Measurements from ENCODE around the gene TFG.

The TFG gene

DNA sequence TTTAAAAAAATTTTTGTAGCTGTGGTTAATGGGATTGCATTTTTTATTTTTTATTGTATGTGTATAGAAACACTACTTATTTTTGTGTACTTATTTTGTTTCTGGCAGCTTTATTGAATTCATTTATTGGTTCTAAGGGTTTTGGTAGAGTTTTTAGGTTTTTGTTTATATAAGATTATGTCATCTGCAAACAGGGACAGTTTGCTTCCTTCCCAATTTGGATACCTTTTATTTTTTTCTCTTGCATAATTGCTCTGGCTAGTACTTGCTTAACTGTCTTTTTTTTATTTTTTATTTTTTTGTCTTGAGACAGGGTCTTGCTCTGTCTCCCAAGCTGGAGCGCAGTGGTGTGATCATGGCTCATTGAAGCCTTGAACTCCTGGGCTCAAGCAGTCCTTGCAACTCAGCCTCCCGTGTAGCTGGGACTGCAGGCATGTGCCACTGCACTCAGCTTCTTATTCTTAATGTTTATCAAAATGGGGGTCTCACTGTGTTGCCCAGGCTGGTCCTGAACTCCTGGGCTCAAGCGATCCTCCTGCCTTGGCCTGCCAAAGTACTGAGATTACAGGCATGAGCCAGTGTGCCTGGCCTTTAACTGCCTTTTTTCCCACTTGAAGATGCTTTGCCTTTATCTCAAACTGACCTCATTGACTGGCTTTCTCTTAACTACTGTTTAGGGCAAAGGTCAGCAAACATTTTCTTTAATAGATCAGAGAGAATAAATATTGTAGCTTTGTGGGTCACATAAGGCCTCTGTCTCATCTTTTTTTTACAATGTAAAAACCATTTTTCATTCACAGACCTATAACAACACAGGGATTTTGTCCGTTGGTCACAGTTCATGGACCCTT is 8.6 kb downstream of the TFG start:
- 100% methylated on average over 3 of the region's 4 CpGs for WGBS (ENCODE audit: insufficient coverage)
- Histone ChIP-seq H3K4me1 (ENCODE audit: control extremely low read depth in 1 of 4, control insufficient read depth in 4 of 4, insufficient read depth in 4 of 4, low read length in 3 of 4) (no peaks in the 10 kb centered on the region), H3K4me3 (ENCODE audit: control insufficient read depth in 1 of 7, extremely low read depth in 1 of 7, insufficient read depth in 4 of 7, low read depth in 2 of 7, low read length in 6 of 7) (no peak overlapping the region), H3K9me3 (ENCODE audit: control extremely low read depth in 1 of 5, control insufficient read depth in 4 of 5, insufficient read depth in 2 of 5, low read depth in 1 of 5, low read length in 4 of 5) (no peaks in the 10 kb centered on the region), H3K27ac (ENCODE audit: insufficient read depth in 1 of 2, low read depth in 1 of 2, low read length in 2 of 2, poor library complexity in 1 of 2, severe bottlenecking in 2 of 2) (no peak overlapping the region), H3K27me3 (replicated peaks in 2 of 5; ENCODE audit: control insufficient read depth in 4 of 5, insufficient read depth in 5 of 5, low read length in 4 of 5) (no peaks in the 10 kb centered on the region), H3K36me3 (ENCODE audit: control insufficient read depth in 4 of 4, insufficient read depth in 4 of 4, low read length in 3 of 4) (peaks cover 27 to 80% (median 52%) of the 10 kb centered on the region in 4 experiments)
- ChIA-PET CTCF (interaction anchor here (0.6 to 1.6 kb wide), 4 partner anchors 10 to 885 kb away, joined by 3 to 5 read pairs (median 3); no protein-coding TSS in a partner anchor), POLR2A (interaction anchor here (0.6 kb wide), 1 partner anchor 8 kb away, joined by 3 read pairs; the partner anchor contains the start of gene TFG)
- DNase-seq, result no peak

DNA sequence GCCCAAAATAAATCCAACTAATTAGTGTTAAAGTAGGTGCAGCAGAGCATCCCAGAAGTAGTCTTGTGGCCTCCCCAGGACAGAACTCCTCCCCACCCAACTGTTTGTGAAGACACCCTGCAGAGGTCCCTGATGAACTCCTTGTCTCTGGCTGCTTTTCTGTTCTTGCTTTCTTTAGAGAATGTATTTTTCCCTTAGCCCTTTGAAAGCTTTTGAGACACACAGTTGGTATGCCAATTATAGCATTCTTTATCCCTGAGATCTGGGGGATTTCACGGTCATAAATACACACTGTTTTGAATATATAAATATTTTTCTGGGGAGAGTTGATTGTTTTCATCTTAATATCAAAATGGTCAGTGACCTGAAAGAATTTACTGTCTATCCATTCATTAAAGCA is 9.8 kb downstream of the TFG start:
- POLR2A ChIA-PET, result no interaction called here
- CTCF ChIA-PET, result interaction anchor here (1.6 kb wide), 1 partner anchor 24 kb away, joined by 5 read pairs; no protein-coding TSS in a partner anchor
- H3K27ac ChIP-seq (ENCODE audit: insufficient read depth in 1 of 2, low read depth in 1 of 2, low read length in 2 of 2, poor library complexity in 1 of 2, severe bottlenecking in 2 of 2), result no peak overlapping the region
- H3K27me3 ChIP-seq (replicated peaks in 2 of 5; ENCODE audit: control insufficient read depth in 4 of 5, insufficient read depth in 5 of 5, low read length in 4 of 5), result no peaks in the 10 kb centered on the region
- H3K9me3 ChIP-seq (ENCODE audit: control extremely low read depth in 1 of 5, control insufficient read depth in 4 of 5, insufficient read depth in 2 of 5, low read depth in 1 of 5, low read length in 4 of 5), result no peaks in the 10 kb centered on the region
- no peak for DNase-seq
- H3K36me3 ChIP-seq (ENCODE audit: control insufficient read depth in 4 of 4, insufficient read depth in 4 of 4, low read length in 3 of 4), result peaks cover 26 to 79% (median 51%) of the 10 kb centered on the region in 4 experiments
- no peak overlapping the region for H3K4me3 ChIP-seq (ENCODE audit: control insufficient read depth in 1 of 7, extremely low read depth in 1 of 7, insufficient read depth in 4 of 7, low read depth in 2 of 7, low read length in 6 of 7)
- WGBS (ENCODE audit: insufficient coverage), result no CpG with 5 or more reads among the region's 1 CpG
- H3K4me1 ChIP-seq (ENCODE audit: control extremely low read depth in 1 of 4, control insufficient read depth in 4 of 4, insufficient read depth in 4 of 4, low read length in 3 of 4), result no peaks in the 10 kb centered on the region

DNA sequence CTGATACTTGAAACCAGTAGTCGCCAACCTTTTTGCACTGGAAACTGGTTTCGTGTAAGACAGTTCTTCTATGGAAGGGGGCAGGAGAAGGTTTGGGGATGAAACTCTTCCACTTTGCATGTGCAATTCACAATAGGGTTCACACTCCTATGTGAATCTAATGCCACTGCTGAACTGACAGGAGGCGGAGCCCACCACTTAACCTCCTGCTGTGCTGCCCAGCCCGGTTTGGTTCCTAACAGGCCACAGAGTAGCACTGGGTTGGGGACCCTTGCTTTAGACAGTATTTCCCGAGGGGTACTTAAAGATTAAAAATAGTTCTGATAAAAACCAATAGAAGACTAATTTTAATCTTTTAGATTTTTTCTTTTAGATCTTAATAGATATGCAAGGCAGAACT is 11.1 kb downstream of the TFG start:
- DNase-seq, result no peak
- CTCF ChIA-PET, result no interaction called here
- no peaks in the 10 kb centered on the region for H3K9me3 ChIP-seq (ENCODE audit: control extremely low read depth in 1 of 5, control insufficient read depth in 4 of 5, insufficient read depth in 2 of 5, low read depth in 1 of 5, low read length in 4 of 5)
- peaks cover 20 to 77% (median 45%) of the 10 kb centered on the region in 4 experiments for H3K36me3 ChIP-seq (ENCODE audit: control insufficient read depth in 4 of 4, insufficient read depth in 4 of 4, low read length in 3 of 4)
- WGBS (ENCODE audit: insufficient coverage), result 100% methylated on average over 2 of the region's 5 CpGs
- H3K4me1 ChIP-seq (ENCODE audit: control extremely low read depth in 1 of 4, control insufficient read depth in 4 of 4, insufficient read depth in 4 of 4, low read length in 3 of 4), result no peaks in the 10 kb centered on the region
- POLR2A ChIA-PET, result no interaction called here
- H3K27me3 ChIP-seq (replicated peaks in 2 of 5; ENCODE audit: control insufficient read depth in 4 of 5, insufficient read depth in 5 of 5, low read length in 4 of 5), result no peaks in the 10 kb centered on the region
- H3K27ac ChIP-seq (ENCODE audit: insufficient read depth in 1 of 2, low read depth in 1 of 2, low read length in 2 of 2, poor library complexity in 1 of 2, severe bottlenecking in 2 of 2), result no peak overlapping the region
- H3K4me3 ChIP-seq (ENCODE audit: control insufficient read depth in 1 of 7, extremely low read depth in 1 of 7, insufficient read depth in 4 of 7, low read depth in 2 of 7, low read length in 6 of 7), result no peak overlapping the region

DNA sequence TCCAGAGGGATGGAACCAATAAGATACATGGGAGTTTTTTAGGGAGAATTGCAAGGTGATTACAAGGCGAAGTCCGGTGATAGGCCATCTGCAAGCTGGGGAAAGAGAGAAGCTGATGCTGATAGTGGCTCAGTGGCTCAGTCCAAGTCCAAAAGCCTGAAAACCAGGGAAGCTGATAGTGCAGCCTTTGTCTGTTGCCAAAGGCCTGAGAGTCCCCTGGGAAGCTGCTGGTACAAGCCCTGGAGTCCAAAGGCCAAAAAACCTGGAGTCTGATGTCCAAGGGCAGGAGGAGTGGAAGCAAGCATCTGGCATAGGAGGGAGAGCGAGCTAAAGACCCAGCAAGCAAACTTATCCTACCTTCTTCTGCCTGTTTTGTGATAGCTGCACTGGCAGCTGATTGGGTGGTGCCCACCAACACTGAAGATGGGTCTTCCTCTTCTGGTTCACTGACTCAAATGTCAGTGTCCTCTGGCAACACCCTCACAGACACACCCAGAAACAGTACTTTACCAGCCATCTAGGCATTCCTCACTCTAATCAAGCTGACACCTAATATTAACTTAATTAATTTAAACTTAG is 16.7 kb downstream of the TFG start:
- Histone ChIP-seq H3K4me1 (ENCODE audit: control extremely low read depth in 1 of 4, control insufficient read depth in 4 of 4, insufficient read depth in 4 of 4, low read length in 3 of 4) (peaks cover 0 to 4% (median 0%) of the 10 kb centered on the region in 4 experiments), H3K9me3 (ENCODE audit: control extremely low read depth in 1 of 5, control insufficient read depth in 4 of 5, insufficient read depth in 2 of 5, low read depth in 1 of 5, low read length in 4 of 5) (no peaks in the 10 kb centered on the region), H3K4me3 (ENCODE audit: control insufficient read depth in 1 of 7, extremely low read depth in 1 of 7, insufficient read depth in 4 of 7, low read depth in 2 of 7, low read length in 6 of 7) (no peak overlapping the region), H3K36me3 (ENCODE audit: control insufficient read depth in 4 of 4, insufficient read depth in 4 of 4, low read length in 3 of 4) (peaks cover 18 to 77% (median 42%) of the 10 kb centered on the region in 4 experiments), H3K27ac (ENCODE audit: insufficient read depth in 1 of 2, low read depth in 1 of 2, low read length in 2 of 2, poor library complexity in 1 of 2, severe bottlenecking in 2 of 2) (no peak overlapping the region), H3K27me3 (replicated peaks in 2 of 5; ENCODE audit: control insufficient read depth in 4 of 5, insufficient read depth in 5 of 5, low read length in 4 of 5) (no peaks in the 10 kb centered on the region)
- no peak for DNase-seq
- POLR2A ChIA-PET, result interaction anchor here (0.7 kb wide), 1 partner anchor 16 kb away, joined by 3 read pairs; no protein-coding TSS in a partner anchor
- CTCF ChIA-PET, result interaction anchor here (0.8 to 1.6 kb wide), 7 partner anchors 9 to 135 kb away, joined by 3 to 7 read pairs (median 4); no protein-coding TSS in a partner anchor
- WGBS (ENCODE audit: insufficient coverage), result 100% methylated on average over 3 of the region's 3 CpGs

DNA sequence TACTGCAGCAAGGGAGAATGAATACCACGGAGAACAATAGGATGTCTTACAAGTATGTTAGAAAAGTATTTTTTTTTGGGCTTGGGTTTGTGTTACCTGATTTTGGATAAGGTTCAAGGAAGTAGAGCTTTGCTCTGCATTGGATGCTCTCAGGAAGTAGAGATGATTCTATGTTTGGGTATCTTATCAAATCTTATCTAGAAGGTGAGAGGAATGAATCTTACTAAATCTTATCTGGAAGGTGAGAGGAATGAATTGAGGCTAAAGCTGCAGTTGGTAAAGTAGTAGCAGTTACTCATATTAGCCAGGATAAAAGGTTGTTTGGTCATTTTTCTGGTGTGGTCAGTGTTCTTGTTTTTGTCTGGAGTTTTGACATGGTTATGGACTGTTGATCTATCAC is 17.4 kb downstream of the TFG start:
- DNase-seq, result no peak
- Histone ChIP-seq H3K4me3 (ENCODE audit: control insufficient read depth in 1 of 7, extremely low read depth in 1 of 7, insufficient read depth in 4 of 7, low read depth in 2 of 7, low read length in 6 of 7) (no peak overlapping the region), H3K36me3 (ENCODE audit: control insufficient read depth in 4 of 4, insufficient read depth in 4 of 4, low read length in 3 of 4) (peaks cover 15 to 76% (median 37%) of the 10 kb centered on the region in 4 experiments), H3K9me3 (ENCODE audit: control extremely low read depth in 1 of 5, control insufficient read depth in 4 of 5, insufficient read depth in 2 of 5, low read depth in 1 of 5, low read length in 4 of 5) (no peaks in the 10 kb centered on the region), H3K27ac (ENCODE audit: insufficient read depth in 1 of 2, low read depth in 1 of 2, low read length in 2 of 2, poor library complexity in 1 of 2, severe bottlenecking in 2 of 2) (no peak overlapping the region), H3K27me3 (replicated peaks in 2 of 5; ENCODE audit: control insufficient read depth in 4 of 5, insufficient read depth in 5 of 5, low read length in 4 of 5) (no peaks in the 10 kb centered on the region), H3K4me1 (ENCODE audit: control extremely low read depth in 1 of 4, control insufficient read depth in 4 of 4, insufficient read depth in 4 of 4, low read length in 3 of 4) (peaks cover 0 to 4% (median 0%) of the 10 kb centered on the region in 4 experiments)
- WGBS (ENCODE audit: insufficient coverage), result no CpG with 5 or more reads among the region's 1 CpG
- ChIA-PET CTCF (interaction anchor here (1.0 to 1.6 kb wide), 4 partner anchors 9 to 17 kb away, joined by 3 to 7 read pairs (median 4); no protein-coding TSS in a partner anchor), POLR2A (no interaction called here)

DNA sequence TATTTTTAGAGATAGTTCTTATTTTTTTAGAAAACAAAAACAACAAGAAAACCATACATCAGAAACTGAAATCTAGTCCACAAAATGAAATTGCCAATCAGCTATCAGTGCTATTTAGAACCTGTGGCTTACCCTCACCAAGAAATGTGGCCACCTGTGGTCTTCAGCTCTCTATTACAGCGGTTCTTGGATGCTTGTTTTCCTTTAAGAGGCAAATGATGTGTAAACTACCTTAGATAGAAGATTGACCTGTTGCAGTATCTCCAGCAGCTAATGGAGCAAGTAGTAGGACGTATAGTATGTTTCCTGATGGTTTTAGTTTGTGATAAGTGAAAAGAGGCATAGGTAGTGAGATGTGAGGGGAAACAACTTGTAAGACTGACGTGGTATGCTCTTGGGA is 21.2 kb downstream of the TFG start:
- H3K9me3 ChIP-seq (ENCODE audit: control extremely low read depth in 1 of 5, control insufficient read depth in 4 of 5, insufficient read depth in 2 of 5, low read depth in 1 of 5, low read length in 4 of 5), result no peaks in the 10 kb centered on the region
- 42% methylated on average over 2 of the region's 3 CpGs for WGBS (ENCODE audit: insufficient coverage)
- no peak overlapping the region for H3K4me3 ChIP-seq (ENCODE audit: control insufficient read depth in 1 of 7, extremely low read depth in 1 of 7, insufficient read depth in 4 of 7, low read depth in 2 of 7, low read length in 6 of 7)
- ChIA-PET POLR2A (no interaction called here), CTCF (interaction anchor here (1.0 to 1.7 kb wide), 2 partner anchors 9 to 268 kb away, joined by 3 to 4 read pairs; no protein-coding TSS in a partner anchor)
- H3K4me1 ChIP-seq (ENCODE audit: control extremely low read depth in 1 of 4, control insufficient read depth in 4 of 4, insufficient read depth in 4 of 4, low read length in 3 of 4), result peaks cover 0 to 4% (median 0%) of the 10 kb centered on the region in 4 experiments
- DNase-seq, result no peak
- H3K36me3 ChIP-seq (ENCODE audit: control insufficient read depth in 4 of 4, insufficient read depth in 4 of 4, low read length in 3 of 4), result peaks cover 21 to 75% (median 38%) of the 10 kb centered on the region in 4 experiments
- no peaks in the 10 kb centered on the region for H3K27me3 ChIP-seq (replicated peaks in 2 of 5; ENCODE audit: control insufficient read depth in 4 of 5, insufficient read depth in 5 of 5, low read length in 4 of 5)
- peak overlapping the region in 1 of 2 experiments; percentile 28 for H3K27ac ChIP-seq (ENCODE audit: insufficient read depth in 1 of 2, low read depth in 1 of 2, low read length in 2 of 2, poor library complexity in 1 of 2, severe bottlenecking in 2 of 2)

Data from common myeloid progenitor, CD34-positive (primary cell).